AG09309 (cell line): ENCODE measurements around the gene SPATA9.

ENCODE experiments used
- DNase-seq: peaks from one replicate; pipeline ENCODE4 v3.0.0-alpha.2; 2010; ENCODE audit warnings: low read depth
- H3K4me3 ChIP-seq: 2 replicates; pipeline ENCODE4 v1.5.1; 2011; ENCODE audit warnings: mild to moderate bottlenecking, low read depth, low read length, moderate library complexity; ENCODE audit not compliant: control insufficient read depth
- TF ChIP-seq, protein P1 (sequence below): IDR thresholded peaks from 2 replicates; pipeline ENCODE4 v1.5.1; 2011; ENCODE audit warnings: mild to moderate bottlenecking, low read depth, low read length, inconsistent platforms; ENCODE audit not compliant: insufficient read depth, control insufficient read depth; ENCODE audit errors: missing control alignments

The SPATA9 gene

DNA sequence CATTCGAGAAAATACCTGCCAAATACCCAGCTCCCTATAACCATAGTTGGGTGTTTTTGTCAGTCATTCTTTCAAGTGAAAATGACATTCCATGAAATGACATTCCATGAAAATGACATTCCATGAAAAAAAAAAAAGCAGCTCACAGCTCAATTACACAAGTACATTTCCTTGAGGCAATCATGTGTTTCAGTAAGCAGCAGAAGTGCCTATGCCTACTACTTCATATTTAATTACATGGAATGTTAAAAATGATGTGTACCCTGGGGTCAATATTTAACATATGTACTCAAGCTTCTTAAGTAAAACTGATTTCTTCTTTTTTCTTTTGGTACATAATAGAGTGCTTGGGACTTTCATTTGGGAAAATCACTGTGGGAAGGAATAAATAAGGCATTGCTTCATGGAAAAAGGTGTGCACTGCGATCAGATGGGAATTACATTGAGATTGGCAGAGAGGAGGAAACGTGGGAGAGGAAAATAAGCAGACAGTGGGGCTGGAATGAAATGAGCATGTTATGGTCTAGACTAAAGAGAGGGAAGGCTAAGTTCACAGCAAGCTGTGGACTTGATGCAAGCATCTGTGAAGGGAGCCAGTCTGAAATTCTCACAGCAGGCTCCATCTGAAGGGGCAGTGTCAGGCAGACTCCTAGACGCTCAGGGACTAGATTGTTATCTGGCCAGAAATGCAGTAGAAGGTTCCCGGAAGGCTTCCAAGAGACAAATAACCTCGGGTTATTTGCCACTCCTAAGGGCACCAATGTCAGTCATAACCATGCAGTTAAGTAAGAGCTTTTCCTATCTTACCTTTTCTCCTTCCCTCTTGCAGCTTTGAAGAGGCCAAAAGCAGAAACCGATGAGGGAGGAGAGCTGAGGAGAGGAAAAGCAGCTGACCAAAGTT, 15.2 kb upstream of the SPATA9 start:
- TF ChIP-seq, protein P1, sequence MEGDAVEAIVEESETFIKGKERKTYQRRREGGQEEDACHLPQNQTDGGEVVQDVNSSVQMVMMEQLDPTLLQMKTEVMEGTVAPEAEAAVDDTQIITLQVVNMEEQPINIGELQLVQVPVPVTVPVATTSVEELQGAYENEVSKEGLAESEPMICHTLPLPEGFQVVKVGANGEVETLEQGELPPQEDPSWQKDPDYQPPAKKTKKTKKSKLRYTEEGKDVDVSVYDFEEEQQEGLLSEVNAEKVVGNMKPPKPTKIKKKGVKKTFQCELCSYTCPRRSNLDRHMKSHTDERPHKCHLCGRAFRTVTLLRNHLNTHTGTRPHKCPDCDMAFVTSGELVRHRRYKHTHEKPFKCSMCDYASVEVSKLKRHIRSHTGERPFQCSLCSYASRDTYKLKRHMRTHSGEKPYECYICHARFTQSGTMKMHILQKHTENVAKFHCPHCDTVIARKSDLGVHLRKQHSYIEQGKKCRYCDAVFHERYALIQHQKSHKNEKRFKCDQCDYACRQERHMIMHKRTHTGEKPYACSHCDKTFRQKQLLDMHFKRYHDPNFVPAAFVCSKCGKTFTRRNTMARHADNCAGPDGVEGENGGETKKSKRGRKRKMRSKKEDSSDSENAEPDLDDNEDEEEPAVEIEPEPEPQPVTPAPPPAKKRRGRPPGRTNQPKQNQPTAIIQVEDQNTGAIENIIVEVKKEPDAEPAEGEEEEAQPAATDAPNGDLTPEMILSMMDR: no peak
- no peak overlapping the region for H3K4me3 ChIP-seq
- DNase-seq: no peak

DNA sequence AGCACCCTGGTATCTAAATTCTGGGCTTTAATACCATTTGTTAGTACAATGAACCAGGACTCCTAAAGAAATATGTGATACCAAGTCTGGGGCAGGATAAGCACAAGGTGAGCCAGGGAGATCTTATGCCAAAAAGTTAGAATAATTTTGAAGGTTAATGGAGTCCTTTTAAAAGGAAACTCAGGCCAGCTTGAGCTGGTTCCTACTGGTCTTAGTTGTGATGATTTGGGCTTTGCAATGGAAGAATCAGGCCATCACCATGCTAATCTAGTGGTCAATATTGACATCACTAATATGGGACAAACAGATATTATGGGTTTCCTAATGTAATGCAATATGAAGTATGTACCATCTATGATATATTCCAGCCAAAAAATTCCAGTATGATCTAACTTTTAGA, 7.5 kb upstream of the SPATA9 start:
- TF ChIP-seq, protein P1: no peak
- DNase-seq: no peak
- no peak overlapping the region for H3K4me3 ChIP-seq

DNA sequence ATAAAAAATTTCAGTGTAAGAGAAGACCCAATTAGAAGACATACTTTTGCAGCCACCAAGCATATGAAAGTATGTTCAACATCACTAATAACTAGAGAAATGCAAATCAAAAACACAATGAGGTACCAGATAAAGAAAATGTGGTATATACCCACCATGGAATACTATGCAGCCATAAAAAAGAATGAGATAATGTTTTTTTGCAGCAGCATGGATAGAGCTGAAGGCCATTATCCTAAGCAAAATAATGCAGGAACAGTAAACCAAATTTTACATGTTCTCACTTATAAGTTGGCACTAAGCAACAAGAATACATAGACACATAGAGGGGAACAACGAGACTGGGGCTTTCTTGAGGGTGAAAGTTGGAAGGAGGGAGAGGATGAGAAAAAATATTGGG, 6.9 kb upstream of the SPATA9 start:
- TF ChIP-seq, protein P1: no peak
- no peak for DNase-seq
- no peak overlapping the region for H3K4me3 ChIP-seq

DNA sequence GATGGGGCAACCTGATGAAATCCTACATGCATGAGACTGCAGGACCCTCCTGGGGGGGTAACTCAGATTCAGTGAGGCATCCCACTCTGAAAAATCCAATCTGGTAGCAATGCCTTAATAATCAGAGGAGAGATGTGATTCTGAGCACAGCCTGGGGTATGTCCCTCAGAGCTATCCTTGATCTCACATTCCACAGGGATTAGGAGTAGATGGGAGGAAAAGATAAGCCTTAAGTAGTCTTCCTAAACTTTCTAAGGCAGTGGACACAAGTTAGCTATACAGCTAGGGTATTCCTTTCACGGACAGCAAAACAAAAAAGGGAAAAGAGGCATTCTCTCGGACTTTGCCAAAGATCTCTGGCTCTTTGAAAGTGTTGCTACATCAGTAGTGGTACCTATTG, 3.9 kb upstream of the SPATA9 start:
- no peak overlapping the region for H3K4me3 ChIP-seq
- TF ChIP-seq, protein P1: no peak
- no peak for DNase-seq

DNA sequence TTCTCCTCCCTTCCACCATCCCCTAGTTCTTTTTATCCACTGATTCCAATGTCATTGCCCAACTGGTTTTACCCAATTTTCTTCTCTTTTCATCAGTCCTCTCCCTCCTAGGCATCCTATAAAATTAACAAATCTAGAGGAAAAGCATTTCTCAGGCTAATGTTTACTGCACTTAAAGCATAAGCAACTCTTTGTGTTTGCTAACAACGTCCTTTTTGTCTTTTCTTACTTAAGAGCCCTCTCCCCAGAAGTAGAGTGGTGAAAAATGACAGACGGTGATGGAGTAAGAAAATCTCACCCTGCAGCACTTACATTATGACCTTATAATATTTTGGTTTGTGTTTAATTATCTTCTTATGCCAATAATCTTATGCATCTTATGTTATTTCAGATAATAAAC, 1.6 kb upstream of the SPATA9 start:
- no peak for DNase-seq
- TF ChIP-seq, protein P1: no peak

DNA sequence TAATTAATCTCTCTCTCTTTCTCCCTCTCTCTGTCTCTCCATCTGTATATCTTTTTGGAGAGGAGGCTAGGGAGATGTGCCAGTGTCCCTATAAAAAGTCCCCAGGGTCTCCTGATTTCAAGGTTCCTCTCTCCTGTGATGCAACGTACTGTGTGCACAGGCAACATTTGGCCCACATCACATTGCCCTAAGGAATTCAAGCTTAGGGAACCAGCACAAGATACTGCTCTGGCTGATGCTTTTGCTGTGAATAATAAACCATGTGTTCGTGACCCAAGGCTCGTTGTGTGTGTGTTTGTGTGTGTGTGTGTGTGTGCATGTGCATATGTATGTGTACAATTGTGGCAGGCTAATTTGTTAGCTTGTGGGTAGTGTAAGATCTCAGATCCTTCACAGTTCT, 9.7 kb downstream of the SPATA9 start:
- TF ChIP-seq, protein P1: no peak
- peak; percentile 39 for DNase-seq

More for the DNA sequence above, 1.6 kb upstream of the SPATA9 start:
- no peak overlapping the region for H3K4me3 ChIP-seq

More for the DNA sequence above, 9.7 kb downstream of the SPATA9 start:
- no peak overlapping the region for H3K4me3 ChIP-seq
